Calu3 (cell line): ENCODE results near the gene PDE5A. TPM values are rescaled to one million over a fixed set of nuclear protein-coding genes. Genes with fewer than 3 reads are reported as not detected.
"Not testable (repeated sequence)": the region's sequence is repeated elsewhere in the genome, so short reads cannot be mapped to it uniquely, and the experiment has no call there.

ENCODE experiments used
- BruUV-seq: library from RNA; stranded (reverse); fragments of 400-500 nt; replicated peaks from 2 replicates; lab custom pipeline; 2021; lab: Mats Ljungman, UMichigan
- CTCF ChIA-PET: fragments of 300-600 bp; sonication (Branson Sonifier 250); formaldehyde crosslinking; loops from one replicate; lab custom pipeline; 2022; ENCODE audit warnings: antibody characterized with exemption; lab: Charles Lee
- DNase-seq: peaks from one replicate; pipeline ENCODE4 v3.0.0; 2022
- H3K27ac Mint-ChIP-seq: one replicate; pipeline ENCODE4 v1.8.0; 2022; ENCODE audit warnings: mixed read lengths; ENCODE audit not compliant: unreplicated experiment
- H3K27me3 Mint-ChIP-seq: one replicate; pipeline ENCODE4 v1.8.0; 2022; ENCODE audit warnings: mixed read lengths; ENCODE audit not compliant: unreplicated experiment
- H3K36me3 Mint-ChIP-seq: one replicate; pipeline ENCODE4 v1.8.0; 2022; ENCODE audit warnings: mild to moderate bottlenecking, moderate library complexity, mixed read lengths; ENCODE audit not compliant: insufficient read depth, unreplicated experiment
- H3K4me1 Mint-ChIP-seq: one replicate; pipeline ENCODE4 v1.8.0; 2022; ENCODE audit warnings: mild to moderate bottlenecking, low read depth, mixed read lengths; ENCODE audit not compliant: unreplicated experiment
- H3K4me3 Mint-ChIP-seq: one replicate; pipeline ENCODE4 v1.8.0; 2022; ENCODE audit warnings: mild to moderate bottlenecking, low read depth, moderate library complexity, mixed read lengths; ENCODE audit not compliant: unreplicated experiment
- H3K9me3 Mint-ChIP-seq: one replicate; pipeline ENCODE4 v1.8.0; 2022; ENCODE audit warnings: low read depth, mixed read lengths; ENCODE audit not compliant: unreplicated experiment
- intact Hi-C: fragments of 100-400 bp; cut with micrococcal nuclease; formaldehyde crosslinking; loops from one replicate; pipeline ENCODE4 v1.10.0; 2022; ENCODE audit not compliant: unreplicated experiment
- total RNA-seq: library from RNA; stranded (reverse); gene quantifications from 2 replicates; pipeline ENCODE4 v1.2.3, GENCODE V29; 2022

The PDE5A gene
- total RNA-seq, 1 experiment from 2014 or later, result 41.9 TPM

DNA sequence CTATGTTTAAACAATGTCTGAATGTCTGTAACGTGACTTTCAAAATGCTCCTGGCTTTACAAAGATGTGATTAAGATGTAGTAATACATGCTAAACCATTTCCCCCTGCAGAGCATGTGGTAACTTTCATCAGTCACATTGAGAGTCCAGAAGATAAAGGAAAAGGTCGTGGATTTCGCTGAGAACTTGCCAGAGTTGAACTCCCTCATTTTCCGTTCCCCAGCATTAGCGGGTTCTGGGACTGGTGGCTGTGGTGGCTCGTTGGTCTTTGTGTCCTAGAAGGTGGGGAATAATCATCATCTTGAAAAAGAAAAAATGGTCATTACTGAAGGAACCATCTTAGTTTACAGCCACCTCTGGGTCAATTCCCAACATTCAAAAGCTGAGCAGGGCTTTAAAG lies 178.8 kb downstream of the PDE5A start:
- H3K4me3 Mint-ChIP-seq, H3K36me3 Mint-ChIP-seq, H3K4me1 Mint-ChIP-seq, intact Hi-C loops, DNase-seq, H3K27me3 Mint-ChIP-seq, CTCF ChIA-PET, BruUV-seq, H3K27ac Mint-ChIP-seq, H3K9me3 Mint-ChIP-seq: not testable (repeated sequence)
